HEK293T (cell line): ENCODE results near the gene TUBB3.

ENCODE experiments used
- CTCF ChIA-PET: fragments of 350-600 bp; formaldehyde crosslinking; extraction: SDS; loops from one replicate; lab custom pipeline; 2021; ENCODE audit warnings: antibody characterized with exemption, inconsistent platforms; lab: Yijun Ruan, JAX
- POLR2A ChIA-PET: fragments of 350-600 bp; formaldehyde crosslinking; extraction: SDS; loops from one replicate; lab custom pipeline; 2020; ENCODE audit warnings: antibody characterized with exemption, inconsistent platforms; lab: Yijun Ruan, JAX
- DNase-seq: peaks from one replicate; pipeline ENCODE4 v3.0.0; 2012; ENCODE audit warnings: mixed read lengths; ENCODE audit errors: extremely low spot score
- ARNT ChIP-seq: fragments of 450-650 bp; IDR thresholded peaks from 2 replicates; pipeline ENCODE4 v1.6.1; 2017; ENCODE audit warnings: mild to moderate bottlenecking
- BHLHE40 ChIP-seq: fragments of 450-650 bp; IDR thresholded peaks from 2 replicates; pipeline ENCODE4 v1.6.1; 2016; ENCODE audit warnings: mild to moderate bottlenecking, moderate library complexity, borderline replicate concordance
- CTBP1 ChIP-seq: fragments of 450-650 bp; IDR thresholded peaks from 2 replicates; pipeline ENCODE4 v1.6.1; 2016; ENCODE audit warnings: borderline replicate concordance
- ELF4 ChIP-seq: fragments of 450-650 bp; IDR thresholded peaks from 2 replicates; pipeline ENCODE4 v1.6.1; 2017; ENCODE audit warnings: antibody characterized with exemption
- FOXA1 ChIP-seq: fragments of 450-650 bp; IDR thresholded peaks from 2 replicates; pipeline ENCODE4 v1.6.1; 2016; ENCODE audit warnings: mild to moderate bottlenecking
- FOXK2 ChIP-seq: fragments of 450-650 bp; IDR thresholded peaks from 2 replicates; pipeline ENCODE4 v1.6.1; 2016; ENCODE audit warnings: mild to moderate bottlenecking
- FOXM1 ChIP-seq: fragments of 450-650 bp; IDR thresholded peaks from 2 replicates; pipeline ENCODE4 v1.6.1; 2017; ENCODE audit warnings: mild to moderate bottlenecking, borderline replicate concordance
- HDGF ChIP-seq: fragments of 450-650 bp; IDR thresholded peaks from 2 replicates; pipeline ENCODE4 v1.6.1; 2017; ENCODE audit warnings: antibody characterized with exemption, borderline replicate concordance
- L3MBTL2 ChIP-seq: fragments of 450-650 bp; conservative IDR thresholded peaks from 2 replicates; pipeline ENCODE4 v1.6.1; 2016; ENCODE audit warnings: mild to moderate bottlenecking
- LEF1 ChIP-seq: fragments of 450-650 bp; IDR thresholded peaks from 2 replicates; pipeline ENCODE4 v1.6.1; 2017; ENCODE audit warnings: mild to moderate bottlenecking, borderline replicate concordance
- NFRKB ChIP-seq: fragments of 450-650 bp; IDR thresholded peaks from 2 replicates; pipeline ENCODE4 v1.6.1; 2016; ENCODE audit warnings: mild to moderate bottlenecking, moderate library complexity
- SP1 ChIP-seq: fragments of 450-650 bp; IDR thresholded peaks from 2 replicates; pipeline ENCODE4 v1.6.1; 2017
- SUZ12 ChIP-seq: fragments of 450-650 bp; IDR thresholded peaks from 2 replicates; pipeline ENCODE4 v1.6.1; 2016; ENCODE audit warnings: mild to moderate bottlenecking
- TARDBP ChIP-seq: fragments of 450-650 bp; IDR thresholded peaks from 2 replicates; pipeline ENCODE4 v1.6.1; 2016
- ZNF384 ChIP-seq: fragments of 450-650 bp; IDR thresholded peaks from 2 replicates; pipeline ENCODE4 v1.6.1; 2016
- TF ChIP-seq, protein P1 (sequence below): fragments of 450-650 bp; IDR thresholded peaks from 2 replicates; pipeline ENCODE4 v1.6.1; 2016

TUBB3 gene

DNA sequence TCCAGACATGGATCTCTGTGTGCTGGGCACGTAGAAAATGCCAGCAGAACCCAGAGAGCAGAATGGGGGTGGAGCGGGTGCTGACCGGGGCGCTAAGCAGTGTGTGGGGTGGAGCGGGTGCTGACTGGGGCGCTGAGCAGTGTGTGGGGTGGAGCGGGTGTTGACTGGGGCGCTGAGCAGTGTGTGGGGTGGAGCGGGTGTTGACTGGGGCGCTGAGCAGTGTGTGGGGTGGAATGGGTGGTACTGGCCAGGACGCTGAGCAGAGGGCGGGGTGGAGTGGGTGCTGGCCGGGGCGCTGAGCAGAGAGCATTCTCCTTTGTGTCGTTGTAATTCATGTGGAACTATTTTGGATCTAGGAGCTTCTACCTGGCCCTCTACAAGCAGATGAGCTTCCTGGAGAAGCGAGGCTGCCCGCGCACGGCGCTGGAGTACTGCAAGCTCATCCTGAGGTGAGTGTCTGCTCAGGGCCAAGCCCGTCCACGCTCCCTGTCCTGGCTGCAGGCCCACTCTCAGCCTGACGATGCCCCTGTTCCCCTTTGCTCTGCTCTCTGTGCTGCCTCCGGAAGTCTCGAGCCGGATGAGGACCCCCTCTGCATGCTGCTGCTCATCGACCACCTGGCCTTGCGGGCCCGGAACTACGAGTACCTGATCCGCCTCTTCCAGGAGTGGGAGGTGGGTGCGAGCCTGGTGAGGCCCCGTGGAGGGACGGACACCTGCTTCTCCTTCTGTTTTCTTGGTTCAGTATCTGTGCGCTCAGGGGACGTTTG lies 24.8 kb upstream of the TUBB3 start:
- TF ChIP-seq ELF4 (no peak), L3MBTL2 (no peak), BHLHE40 (no peak)
- no peak for DNase-seq
- CTCF ChIA-PET, result interaction anchor here (0.7 to 1.4 kb wide), 2 partner anchors 12 to 25 kb away, joined by 3 read pairs; partner anchors contain the start of gene TCF25
- POLR2A ChIA-PET, result no interaction called here

DNA sequence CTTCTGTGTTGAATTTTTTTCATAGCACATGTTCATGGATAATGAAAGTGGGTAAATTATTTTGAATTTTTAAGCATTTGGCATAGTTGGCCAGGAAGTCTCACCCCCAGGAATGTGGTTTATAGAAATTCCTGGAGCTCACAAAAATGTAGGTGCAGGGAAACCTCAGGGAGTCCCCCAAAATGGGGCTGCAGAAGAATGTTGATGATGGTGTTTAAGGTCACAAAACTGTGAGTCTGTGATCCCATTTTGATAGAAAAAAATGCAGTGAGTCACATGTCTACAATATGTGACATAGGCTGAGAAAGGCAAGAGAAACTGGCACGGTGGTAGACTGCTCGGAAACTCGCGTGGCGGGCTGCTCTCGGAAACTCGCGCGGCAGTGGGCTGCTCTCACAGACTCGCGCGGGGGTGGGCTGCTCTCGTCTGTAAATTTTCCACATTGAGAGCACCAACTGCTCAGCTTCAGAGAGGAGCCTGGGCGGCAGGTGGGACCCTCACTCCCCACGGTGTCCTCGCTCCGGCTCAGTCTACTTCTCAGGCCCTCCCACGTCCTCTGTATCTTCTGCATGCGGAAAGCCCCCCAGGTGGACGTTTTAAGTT lies 23.2 kb upstream of the TUBB3 start:
- ChIA-PET CTCF (no interaction called here), POLR2A (no interaction called here)
- no peak for TF ChIP-seq CTBP1
- TF ChIP-seq, protein P1, sequence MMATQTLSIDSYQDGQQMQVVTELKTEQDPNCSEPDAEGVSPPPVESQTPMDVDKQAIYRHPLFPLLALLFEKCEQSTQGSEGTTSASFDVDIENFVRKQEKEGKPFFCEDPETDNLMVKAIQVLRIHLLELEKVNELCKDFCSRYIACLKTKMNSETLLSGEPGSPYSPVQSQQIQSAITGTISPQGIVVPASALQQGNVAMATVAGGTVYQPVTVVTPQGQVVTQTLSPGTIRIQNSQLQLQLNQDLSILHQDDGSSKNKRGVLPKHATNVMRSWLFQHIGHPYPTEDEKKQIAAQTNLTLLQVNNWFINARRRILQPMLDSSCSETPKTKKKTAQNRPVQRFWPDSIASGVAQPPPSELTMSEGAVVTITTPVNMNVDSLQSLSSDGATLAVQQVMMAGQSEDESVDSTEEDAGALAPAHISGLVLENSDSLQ, result no peak
- TF ChIP-seq HDGF, result no peak
- no peak for TF ChIP-seq BHLHE40
- no peak for TF ChIP-seq ZNF384
- no peak for TF ChIP-seq FOXM1
- TF ChIP-seq FOXA1, result no peak
- no peak for DNase-seq

DNA sequence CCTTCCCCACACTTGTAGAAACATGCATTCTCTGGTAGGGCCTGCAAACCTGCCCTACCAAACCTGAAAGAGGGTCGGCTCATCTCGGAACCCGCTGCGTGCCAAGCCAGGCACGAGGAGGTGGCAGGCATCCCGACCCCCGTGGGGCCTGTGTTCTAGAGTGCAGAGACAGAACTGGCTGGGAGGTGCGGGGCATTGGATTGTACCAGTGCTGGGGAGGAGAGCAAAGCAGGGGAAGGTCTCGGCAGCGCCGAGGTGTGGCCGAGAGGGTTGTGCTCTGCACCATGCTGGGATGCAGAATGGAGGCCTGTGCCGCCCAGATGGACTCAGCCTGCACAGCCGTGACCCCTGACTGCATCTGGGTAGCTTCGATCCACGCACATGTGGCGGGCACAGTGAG lies 22.3 kb upstream of the TUBB3 start:
- ChIA-PET CTCF (no interaction called here), POLR2A (no interaction called here)
- DNase-seq, result no peak
- no peak for TF ChIP-seq ZNF384
- TF ChIP-seq L3MBTL2, result no peak
- no peak for TF ChIP-seq SUZ12
- no peak for TF ChIP-seq FOXA1
- TF ChIP-seq HDGF, result no peak
- no peak for TF ChIP-seq BHLHE40
- no peak for TF ChIP-seq SP1
- TF ChIP-seq FOXK2, result no peak
- no peak for TF ChIP-seq CTBP1
- TF ChIP-seq NFRKB, result no peak
- TF ChIP-seq TARDBP, result no peak
- TF ChIP-seq, protein P1, result no peak
- TF ChIP-seq ELF4, result no peak
- TF ChIP-seq ARNT, result no peak
- TF ChIP-seq LEF1, result no peak
- TF ChIP-seq FOXM1, result no peak

DNA sequence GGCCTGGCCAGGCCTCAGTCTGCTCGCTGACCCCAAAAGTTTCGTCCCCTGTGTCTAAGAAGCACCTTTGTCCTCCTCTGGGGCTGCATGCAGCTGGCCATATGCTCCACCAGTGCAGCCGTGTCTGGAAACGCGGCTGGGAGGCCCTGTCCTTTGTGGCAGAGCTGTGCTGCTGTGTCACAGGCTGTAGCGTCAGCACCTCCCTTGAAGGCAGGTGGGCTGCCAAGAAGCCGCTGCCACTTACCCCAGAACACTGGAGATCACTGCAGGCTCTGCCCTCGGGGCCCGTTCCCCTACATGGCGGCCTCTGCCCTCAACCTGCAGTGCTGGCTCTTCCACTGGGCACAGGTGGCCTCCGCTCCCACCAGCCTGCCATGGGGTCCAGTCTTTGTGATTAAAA lies 20.2 kb upstream of the TUBB3 start:
- no peak for DNase-seq
- CTCF ChIA-PET, result no interaction called here
- TF ChIP-seq FOXA1 (no peak), ZNF384 (no peak), TARDBP (no peak), SP1 (no peak), FOXK2 (no peak), LEF1 (no peak), HDGF (no peak), ARNT (no peak), CTBP1 (no peak), FOXM1 (no peak), SUZ12 (no peak), BHLHE40 (no peak), L3MBTL2 (no peak)
- POLR2A ChIA-PET, result no interaction called here

DNA sequence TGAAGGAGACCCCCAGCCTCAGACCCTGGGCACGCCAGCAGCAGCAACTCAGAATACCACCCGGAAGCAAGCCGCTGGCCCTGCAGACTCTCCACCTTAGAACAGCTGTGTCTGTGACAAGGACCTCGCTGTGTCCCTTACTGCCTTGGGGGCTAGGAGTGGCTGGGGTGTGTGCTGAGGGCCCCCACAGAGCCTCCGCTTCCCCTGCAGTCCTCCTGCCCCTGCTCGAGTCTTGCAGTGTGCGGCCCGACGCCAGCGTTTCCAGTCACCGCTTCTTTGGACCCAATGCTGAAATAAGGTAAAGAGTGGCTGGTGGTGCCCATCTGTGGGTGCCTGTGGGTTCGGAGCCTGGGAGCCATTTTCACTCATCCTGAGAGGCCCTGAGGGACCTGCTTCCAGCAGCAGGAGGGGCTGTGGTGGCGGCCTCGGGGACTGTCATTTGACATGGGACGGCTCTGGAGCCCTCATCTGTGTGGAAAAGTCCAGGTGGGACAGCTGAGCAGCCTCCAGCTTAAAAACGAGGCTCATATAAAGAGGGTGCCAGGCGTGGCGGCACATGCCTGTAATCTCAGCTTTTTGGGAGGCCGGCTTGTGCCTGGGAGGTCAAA lies 19.1 kb upstream of the TUBB3 start:
- ChIA-PET CTCF (no interaction called here), POLR2A (interaction anchor here (1.1 kb wide), 1 partner anchor 31 kb away, joined by 4 read pairs; the partner anchor contains the start of gene TCF25)
- no peak for TF ChIP-seq ARNT
- no peak for TF ChIP-seq LEF1
- no peak for TF ChIP-seq SP1
- TF ChIP-seq FOXK2, result no peak
- TF ChIP-seq ZNF384, result no peak
- no peak for TF ChIP-seq FOXA1
- TF ChIP-seq TARDBP, result no peak
- TF ChIP-seq FOXM1, result no peak
- no peak for TF ChIP-seq BHLHE40
- TF ChIP-seq HDGF, result no peak
- no peak for TF ChIP-seq CTBP1
- no peak for DNase-seq
